ENCODE measurements around the gene PPP1R14B. TPM values are rescaled to one million over a fixed set of nuclear protein-coding genes. Genes with fewer than 3 reads are reported as not detected.

PPP1R14B gene
- total and polyA plus RNA-seq, 2 of the 13 experiments (the other 11 are each of a cell fraction or from before 2014, with no cell fraction given): 110 to 148 TPM

- TF ChIP-seq MLX (CRISPR knock-in tag; IDR thresholded peaks at IDR 0.05) (no peak), THAP7 (CRISPR knock-in tag; IDR thresholded peaks at IDR 0.05) (0 out of 2 replicates have a peak, but pooled peaks have one; percentile 19), ARNTL (CRISPR knock-in tag; IDR thresholded peaks at IDR 0.05) (no peak), ZNF280B (CRISPR knock-in tag; IDR thresholded peaks at IDR 0.05; ENCODE audit: borderline replicate concordance) (no peak), NCOA1 (CRISPR knock-in tag; IDR thresholded peaks at IDR 0.05) (no peak), SALL2 (CRISPR knock-in tag; IDR thresholded peaks at IDR 0.05) (0 out of 2 replicates have a peak, but pooled peaks have one; percentile 17), ZEB1 (IDR thresholded peaks at IDR 0.05; ENCODE audit: insufficient replicate concordance, low read depth) (no peak), ARNT2 (CRISPR knock-in tag; IDR thresholded peaks at IDR 0.05; ENCODE audit: low read depth) (peak; percentile 59; the same call in 1 of the 2 replicates), ZNF326 (CRISPR knock-in tag; IDR thresholded peaks at IDR 0.05; ENCODE audit: borderline replicate concordance) (no peak), DRAP1 (CRISPR knock-in tag; IDR thresholded peaks at IDR 0.05) (0 out of 2 replicates have a peak, but pooled peaks have one; percentile 41), ZNF879 (CRISPR knock-in tag; IDR thresholded peaks at IDR 0.05) (0 out of 2 replicates have a peak, but pooled peaks have one; percentile 45), PRPF4 (IDR thresholded peaks at IDR 0.05; ENCODE audit: low read depth, low read length, poor library complexity, severe bottlenecking) (no peak), NCOA2 (CRISPR knock-in tag; IDR thresholded peaks at IDR 0.05) (no peak), ZBTB3 (CRISPR knock-in tag; IDR thresholded peaks at IDR 0.05; ENCODE audit: borderline replicate concordance, low read depth) (no peak), CHD4 (IDR thresholded peaks at IDR 0.05; ENCODE audit: borderline replicate concordance, low read length) (no peak), HNRNPLL (IDR thresholded peaks at IDR 0.05; ENCODE audit: low read depth, low read length, poor library complexity, severe bottlenecking) (peak; percentile 19), IRF1 (CRISPR knock-in tag; IDR thresholded peaks at IDR 0.05; ENCODE audit: low read depth) (no peak), TMF1 (CRISPR knock-in tag; IDR thresholded peaks at IDR 0.05; ENCODE audit: low read depth) (no peak), ZFP91 (CRISPR knock-in tag; IDR thresholded peaks at IDR 0.05; ENCODE audit: borderline replicate concordance) (0 out of 2 replicates have a peak, but pooled peaks have one; percentile 25), MAX (IDR thresholded peaks at IDR 0.05) (peak; percentile 8; the same call in 1 of the 2 replicates), SCMH1 (CRISPR knock-in tag; IDR thresholded peaks at IDR 0.05; ENCODE audit: borderline replicate concordance) (no peak), LBX2 (CRISPR knock-in tag; IDR thresholded peaks at IDR 0.05; ENCODE audit: borderline replicate concordance) (no peak)
These were observed 12.7 kb downstream of the PPP1R14B start, which contains the start of gene VEGFB (continued) for GRCh38 chr11:64233913-64234586.

All from HepG2 (cell line).